H1 (cell line): ENCODE results near the gene ATP6V0D1.

Experiments
- BRCA1 ChIP-seq: IDR thresholded peaks from 2 replicates; pipeline ENCODE4 v1.6.1; 2012; ENCODE audit warnings: low read depth, low read length, improper control_type of control experiment
- CBX8 ChIP-seq: fragments of 300-800, 300-1000 bp; sonication (generic); IDR thresholded peaks from 2 replicates; pipeline ENCODE4 v1.7.1; 2016; ENCODE audit warnings: low read depth, low read length, borderline replicate concordance
- EGR1 ChIP-seq: IDR thresholded peaks from 2 replicates; pipeline ENCODE4 v1.6.1; 2011; ENCODE audit warnings: low read depth, low read length, borderline replicate concordance
- EZH2 ChIP-seq: fragments of 200-600 bp; sonication (generic); IDR thresholded peaks from 2 replicates; pipeline ENCODE4 v1.7.1; 2012; ENCODE audit warnings: low read depth, mild to moderate bottlenecking, moderate library complexity, low read length, inconsistent platforms; ENCODE audit not compliant: severe bottlenecking
- GTF2F1 ChIP-seq: IDR thresholded peaks from 2 replicates; pipeline ENCODE4 v1.6.1; 2012; ENCODE audit warnings: low read depth, low read length, improper control_type of control experiment, borderline replicate concordance
- HDAC2 ChIP-seq, 2 experiments: fragments of 300-600 bp in 1 of 2; sonication (generic) in 1 of 2; IDR thresholded peaks; 2 replicates each; pipeline ENCODE4 v1.6.1; 2011 to 2012; ENCODE audit warnings: low read depth in 2 of 2, low read length in 2 of 2, mild to moderate bottlenecking in 2 of 2, moderate library complexity in 2 of 2, borderline replicate concordance in 1 of 2, inconsistent platforms in 1 of 2
- KDM5A ChIP-seq: fragments of 200-600 bp; IDR thresholded peaks from 2 replicates; pipeline ENCODE4 v1.7.1; 2012; ENCODE audit warnings: mild to moderate bottlenecking, low read length, inconsistent platforms, mixed read lengths
- POLR2A ChIP-seq, 2 experiments: IDR thresholded peaks; 1 replicate in 1 of 2; 2 replicates in 1 of 2; pipeline ENCODE4 v1.6.1; 2011; ENCODE audit warnings: low read depth in 2 of 2, low read length in 2 of 2, mild to moderate bottlenecking in 2 of 2; ENCODE audit errors: control extremely low read depth in 1 of 2
- TAF1 ChIP-seq: IDR thresholded peaks from 2 replicates; pipeline ENCODE4 v1.6.1; 2011; ENCODE audit warnings: mild to moderate bottlenecking, low read depth, low read length
- TF ChIP-seq, protein P1 (sequence below), 3 experiments: IDR thresholded peaks; 1 replicate in 2 of 3; 2 replicates in 1 of 3; pipeline versions ENCODE4 v1.5.1 to v1.6.1; 2011; ENCODE audit warnings: low read length in 3 of 3, mild to moderate bottlenecking in 3 of 3, inconsistent platforms in 2 of 3, low read depth in 1 of 3, moderate library complexity in 1 of 3; ENCODE audit not compliant: insufficient read depth in 1 of 3; ENCODE audit errors: control extremely low read depth in 1 of 3

DNA sequence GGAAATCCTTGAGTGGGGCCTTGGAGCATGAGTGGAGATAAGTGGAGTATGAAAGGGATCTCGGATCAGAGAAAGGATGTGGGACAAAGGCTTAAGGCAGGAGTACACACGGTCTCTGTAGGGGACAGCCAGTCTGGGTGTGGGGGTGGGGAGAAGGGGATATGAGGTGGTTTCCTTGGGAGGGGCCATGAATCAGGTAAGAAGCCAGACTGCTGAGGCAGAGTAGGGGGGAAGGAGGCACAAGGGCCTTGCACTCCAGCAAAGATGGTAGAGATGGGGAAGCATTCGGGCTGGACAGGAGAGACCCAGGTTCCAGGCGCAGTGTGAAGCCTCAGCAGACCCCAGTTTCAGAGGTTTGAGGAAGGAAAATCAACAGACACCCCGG is 48.5 kb downstream of the ATP6V0D1 start:
- TF ChIP-seq, protein P1, sequence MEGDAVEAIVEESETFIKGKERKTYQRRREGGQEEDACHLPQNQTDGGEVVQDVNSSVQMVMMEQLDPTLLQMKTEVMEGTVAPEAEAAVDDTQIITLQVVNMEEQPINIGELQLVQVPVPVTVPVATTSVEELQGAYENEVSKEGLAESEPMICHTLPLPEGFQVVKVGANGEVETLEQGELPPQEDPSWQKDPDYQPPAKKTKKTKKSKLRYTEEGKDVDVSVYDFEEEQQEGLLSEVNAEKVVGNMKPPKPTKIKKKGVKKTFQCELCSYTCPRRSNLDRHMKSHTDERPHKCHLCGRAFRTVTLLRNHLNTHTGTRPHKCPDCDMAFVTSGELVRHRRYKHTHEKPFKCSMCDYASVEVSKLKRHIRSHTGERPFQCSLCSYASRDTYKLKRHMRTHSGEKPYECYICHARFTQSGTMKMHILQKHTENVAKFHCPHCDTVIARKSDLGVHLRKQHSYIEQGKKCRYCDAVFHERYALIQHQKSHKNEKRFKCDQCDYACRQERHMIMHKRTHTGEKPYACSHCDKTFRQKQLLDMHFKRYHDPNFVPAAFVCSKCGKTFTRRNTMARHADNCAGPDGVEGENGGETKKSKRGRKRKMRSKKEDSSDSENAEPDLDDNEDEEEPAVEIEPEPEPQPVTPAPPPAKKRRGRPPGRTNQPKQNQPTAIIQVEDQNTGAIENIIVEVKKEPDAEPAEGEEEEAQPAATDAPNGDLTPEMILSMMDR (IDR thresholded peaks at IDR 0.05; ENCODE audit: control extremely low read depth in 1 of 3, insufficient read depth in 1 of 3, low read depth in 1 of 3, low read length in 3 of 3): no peak
- no peak for TF ChIP-seq BRCA1
- TF ChIP-seq GTF2F1: no peak
- TF ChIP-seq KDM5A: no peak
- TF ChIP-seq HDAC2 (IDR thresholded peaks at IDR 0.05; ENCODE audit: borderline replicate concordance in 1 of 2, low read depth in 2 of 2, low read length in 2 of 2): no peak
- no peak for TF ChIP-seq CBX8
- TF ChIP-seq EGR1: no peak
- TF ChIP-seq EZH2: no peak
- TF ChIP-seq POLR2A (IDR thresholded peaks at IDR 0.05; ENCODE audit: control extremely low read depth in 1 of 2, low read depth in 2 of 2, low read length in 2 of 2): no peak
- no peak for TF ChIP-seq TAF1
